ENCODE measurements around the gene TCEA2.

GRCh38 chr20:64074963-64075362 lies 12.0 kb downstream of the TCEA2 start:
- TF ChIP-seq POLR2AphosphoS5 (IDR thresholded peaks at IDR 0.05; ENCODE audit: low read depth, low read length) (no peak), CTCF (IDR thresholded peaks at IDR 0.05) (no peak), REST (IDR thresholded peaks at IDR 0.05; ENCODE audit: insufficient read depth in 1 of 2, low read depth in 2 of 2, low read length in 1 of 2) (no peak), SIN3A (IDR thresholded peaks at IDR 0.05; ENCODE audit: borderline replicate concordance, insufficient read depth, low read depth, low read length) (no peak)

All from Panc1 (cell line).